ENCODE measurements around the gene C2. TPM values are rescaled to one million over a fixed set of nuclear protein-coding genes. Genes with fewer than 3 reads are reported as not detected.

The C2 gene
- total RNA-seq, 1 donor = 1.3 TPM

DNA sequence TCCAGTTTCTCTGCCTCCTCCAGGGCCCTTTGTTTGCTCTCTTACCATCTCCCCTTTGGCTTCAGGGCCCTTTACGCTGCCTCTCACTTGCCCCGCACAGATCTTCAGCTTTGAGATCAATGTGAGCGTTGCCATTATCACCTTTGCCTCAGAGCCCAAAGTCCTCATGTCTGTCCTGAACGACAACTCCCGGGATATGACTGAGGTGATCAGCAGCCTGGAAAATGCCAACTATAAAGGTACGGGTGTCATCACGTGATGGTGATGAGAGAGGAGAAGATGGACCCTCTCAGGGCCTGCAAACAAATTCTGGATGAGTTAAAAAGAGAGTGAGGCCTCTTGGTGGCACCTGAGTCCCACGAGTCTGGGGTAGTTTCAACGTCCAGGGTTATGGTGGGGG lies 8.3 kb downstream of the C2 start:
- TF ChIP-seq, protein P1, sequence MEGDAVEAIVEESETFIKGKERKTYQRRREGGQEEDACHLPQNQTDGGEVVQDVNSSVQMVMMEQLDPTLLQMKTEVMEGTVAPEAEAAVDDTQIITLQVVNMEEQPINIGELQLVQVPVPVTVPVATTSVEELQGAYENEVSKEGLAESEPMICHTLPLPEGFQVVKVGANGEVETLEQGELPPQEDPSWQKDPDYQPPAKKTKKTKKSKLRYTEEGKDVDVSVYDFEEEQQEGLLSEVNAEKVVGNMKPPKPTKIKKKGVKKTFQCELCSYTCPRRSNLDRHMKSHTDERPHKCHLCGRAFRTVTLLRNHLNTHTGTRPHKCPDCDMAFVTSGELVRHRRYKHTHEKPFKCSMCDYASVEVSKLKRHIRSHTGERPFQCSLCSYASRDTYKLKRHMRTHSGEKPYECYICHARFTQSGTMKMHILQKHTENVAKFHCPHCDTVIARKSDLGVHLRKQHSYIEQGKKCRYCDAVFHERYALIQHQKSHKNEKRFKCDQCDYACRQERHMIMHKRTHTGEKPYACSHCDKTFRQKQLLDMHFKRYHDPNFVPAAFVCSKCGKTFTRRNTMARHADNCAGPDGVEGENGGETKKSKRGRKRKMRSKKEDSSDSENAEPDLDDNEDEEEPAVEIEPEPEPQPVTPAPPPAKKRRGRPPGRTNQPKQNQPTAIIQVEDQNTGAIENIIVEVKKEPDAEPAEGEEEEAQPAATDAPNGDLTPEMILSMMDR (IDR thresholded peaks at IDR 0.05; ENCODE audit: insufficient read depth, low read depth, low read length) = no peak
- no peak overlapping the region for H3K4me3 ChIP-seq (ENCODE audit: low read depth, low read length)
- DNase-seq (ENCODE audit: low read depth) = no peak

DNA sequence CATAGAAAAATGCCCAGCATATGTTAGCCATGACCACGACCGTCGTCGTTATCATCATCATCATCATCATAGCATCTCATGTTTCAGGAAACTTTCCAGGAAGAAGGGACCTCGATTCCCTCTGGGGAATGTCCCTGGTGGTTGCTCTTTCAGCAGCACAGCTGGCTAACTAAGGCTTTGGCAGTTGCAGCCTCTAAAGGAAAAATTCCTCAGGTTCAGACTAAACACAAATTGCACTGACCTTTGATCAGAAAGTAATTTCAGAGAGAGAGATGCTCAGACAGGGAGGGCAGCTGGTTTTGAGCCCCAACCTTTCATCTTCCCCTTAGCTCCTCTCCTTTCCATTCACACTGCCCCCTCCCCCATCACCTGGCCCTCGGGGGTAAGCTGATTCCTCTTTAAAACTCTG lies 12.7 kb downstream of the C2 start:
- H3K4me3 ChIP-seq (ENCODE audit: low read depth, low read length) = no peak overlapping the region
- TF ChIP-seq, protein P1 (IDR thresholded peaks at IDR 0.05; ENCODE audit: insufficient read depth, low read depth, low read length) = no peak
- DNase-seq (ENCODE audit: low read depth) = peak; percentile 52

DNA sequence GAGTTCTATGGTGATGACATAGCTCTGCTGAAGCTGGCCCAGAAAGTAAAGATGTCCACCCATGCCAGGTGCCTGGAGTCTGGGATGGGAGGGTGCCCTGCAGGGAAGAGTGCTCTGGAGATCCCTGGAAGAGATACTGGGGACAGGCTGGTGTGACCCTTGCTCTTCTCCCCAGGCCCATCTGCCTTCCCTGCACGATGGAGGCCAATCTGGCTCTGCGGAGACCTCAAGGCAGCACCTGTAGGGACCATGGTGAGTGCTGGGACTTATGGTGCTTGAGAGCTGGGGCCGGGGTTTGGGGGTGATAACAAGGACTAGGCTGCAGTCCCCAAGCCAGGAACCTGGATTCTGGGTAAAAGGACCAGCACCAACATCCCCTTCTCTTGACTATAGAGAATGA lies 16.2 kb downstream of the C2 start:
- no peak for DNase-seq (ENCODE audit: low read depth)
- H3K4me3 ChIP-seq (ENCODE audit: low read depth, low read length) = no peak overlapping the region
- TF ChIP-seq, protein P1 (IDR thresholded peaks at IDR 0.05; ENCODE audit: insufficient read depth, low read depth, low read length) = no peak

DNA sequence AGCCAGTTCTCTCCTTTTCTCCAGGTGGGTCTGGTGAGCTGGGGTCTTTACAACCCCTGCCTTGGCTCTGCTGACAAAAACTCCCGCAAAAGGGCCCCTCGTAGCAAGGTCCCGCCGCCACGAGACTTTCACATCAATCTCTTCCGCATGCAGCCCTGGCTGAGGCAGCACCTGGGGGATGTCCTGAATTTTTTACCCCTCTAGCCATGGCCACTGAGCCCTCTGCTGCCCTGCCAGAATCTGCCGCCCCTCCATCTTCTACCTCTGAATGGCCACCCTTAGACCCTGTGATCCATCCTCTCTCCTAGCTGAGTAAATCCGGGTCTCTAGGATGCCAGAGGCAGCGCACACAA lies 17.6 kb downstream of the C2 start:
- TF ChIP-seq, protein P1 (IDR thresholded peaks at IDR 0.05; ENCODE audit: insufficient read depth, low read depth, low read length) = no peak
- H3K4me3 ChIP-seq (ENCODE audit: low read depth, low read length) = no peak overlapping the region
- DNase-seq (ENCODE audit: low read depth) = no peak

DNA sequence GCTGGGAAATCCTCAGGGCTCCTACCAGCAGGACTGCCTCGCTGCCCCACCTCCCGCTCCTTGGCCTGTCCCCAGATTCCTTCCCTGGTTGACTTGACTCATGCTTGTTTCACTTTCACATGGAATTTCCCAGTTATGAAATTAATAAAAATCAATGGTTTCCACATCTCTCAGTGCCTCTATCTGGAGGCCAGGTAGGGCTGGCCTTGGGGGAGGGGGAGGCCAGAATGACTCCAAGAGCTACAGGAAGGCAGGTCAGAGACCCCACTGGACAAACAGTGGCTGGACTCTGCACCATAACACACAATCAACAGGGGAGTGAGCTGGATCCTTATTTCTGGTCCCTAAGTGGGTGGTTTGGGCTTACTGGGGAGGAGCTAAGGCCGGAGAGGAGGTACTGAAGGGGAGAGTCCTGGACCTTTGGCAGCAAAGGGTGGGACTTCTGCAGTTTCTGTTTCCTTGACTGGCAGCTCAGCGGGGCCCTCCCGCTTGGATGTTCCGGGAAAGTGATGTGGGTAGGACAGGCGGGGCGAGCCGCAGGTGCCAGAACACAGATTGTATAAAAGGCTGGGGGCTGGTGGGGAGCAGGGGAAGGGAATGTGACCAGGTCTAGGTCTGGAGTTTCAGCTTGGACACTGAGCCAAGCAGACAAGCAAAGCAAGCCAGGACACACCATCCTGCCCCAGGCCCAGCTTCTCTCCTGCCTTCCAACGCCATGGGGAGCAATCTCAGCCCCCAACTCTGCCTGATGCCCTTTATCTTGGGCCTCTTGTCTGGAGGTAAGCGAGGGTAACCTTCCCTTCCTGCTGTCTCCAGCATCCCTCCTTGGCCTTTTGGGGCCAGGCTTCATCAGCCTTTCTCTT lies 18.2 kb downstream of the C2 start, which contains the start of gene CFB:
Gene CFB (plus strand): TSS at position 589 of the 863 bp plus-strand sequence. CDS start 127 bp downstream, at position 716.
- peak; percentile 86 for DNase-seq (ENCODE audit: low read depth)
- TF ChIP-seq, protein P1 (IDR thresholded peaks at IDR 0.05; ENCODE audit: insufficient read depth, low read depth, low read length) = no peak
- H3K4me3 ChIP-seq (ENCODE audit: low read depth, low read length) = peak within 1 kb of the TSS; percentile 31

DNA sequence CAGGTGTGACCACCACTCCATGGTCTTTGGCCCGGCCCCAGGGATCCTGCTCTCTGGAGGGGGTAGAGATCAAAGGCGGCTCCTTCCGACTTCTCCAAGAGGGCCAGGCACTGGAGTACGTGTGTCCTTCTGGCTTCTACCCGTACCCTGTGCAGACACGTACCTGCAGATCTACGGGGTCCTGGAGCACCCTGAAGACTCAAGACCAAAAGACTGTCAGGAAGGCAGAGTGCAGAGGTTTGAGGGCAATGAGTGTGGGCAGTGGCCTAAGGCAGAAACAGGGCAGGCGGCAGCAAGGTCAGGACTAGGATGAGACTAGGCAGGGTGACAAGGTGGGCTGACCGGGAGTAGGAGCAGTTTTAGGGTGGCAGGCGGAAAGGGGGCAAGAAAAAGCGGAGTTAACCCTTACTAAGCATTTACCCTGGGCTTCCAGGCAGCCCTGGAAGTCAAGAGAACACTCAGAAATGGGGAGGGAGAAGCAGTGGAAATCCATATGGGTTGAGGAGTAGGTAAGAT lies 18.9 kb downstream of the C2 start:
- DNase-seq (ENCODE audit: low read depth) = no peak
- no peak overlapping the region for H3K4me3 ChIP-seq (ENCODE audit: low read depth, low read length)
- TF ChIP-seq, protein P1 (IDR thresholded peaks at IDR 0.05; ENCODE audit: insufficient read depth, low read depth, low read length) = no peak

Measured in fibroblast of villous mesenchyme (primary cell).